ENCODE measurements around the gene ACP1.

ACP1 gene

GRCh38 chr2:320561-320960 lies 55.8 kb downstream of the ACP1 start:
- Histone ChIP-seq H3K27me3 (ENCODE audit: insufficient read depth, low read length, poor library complexity) (no peaks in the 10 kb centered on the region), H3K9ac (ENCODE audit: low read depth, low read length) (no peak overlapping the region), H3K36me3 (ENCODE audit: insufficient read depth, low read length) (no peaks in the 10 kb centered on the region), H3K4me2 (ENCODE audit: insufficient read depth, low read length) (no peak overlapping the region), H2AFZ (ENCODE audit: low read depth, low read length) (no peak overlapping the region), H3K79me2 (ENCODE audit: insufficient read depth, low read length) (no peaks in the 10 kb centered on the region), H3K9me3 (ENCODE audit: insufficient read depth, low read length, severe bottlenecking) (no peaks in the 10 kb centered on the region), H3K4me3 (ENCODE audit: low read depth in 1 of 2, low read length in 2 of 2) (no peak overlapping the region), H3K27ac (ENCODE audit: low read length) (no peak overlapping the region), H3K4me1 (ENCODE audit: insufficient read depth, low read length) (no peaks in the 10 kb centered on the region), H4K20me1 (ENCODE audit: insufficient read depth, low read length) (no peaks in the 10 kb centered on the region)
- no peak for TF ChIP-seq EZH2 (IDR thresholded peaks at IDR 0.05; ENCODE audit: borderline replicate concordance, low read depth, low read length, severe bottlenecking)
- TF ChIP-seq CTCF (IDR thresholded peaks at IDR 0.05; ENCODE audit: borderline replicate concordance, extremely low read depth, low read length, poor library complexity, severe bottlenecking), result no peak
- no peak for DNase-seq
- no peak for ATAC-seq (ENCODE audit: insufficient read depth, low read depth)

- Histone ChIP-seq H3K4me2 (ENCODE audit: insufficient read depth, low read length) (no peak overlapping the region), H3K9ac (ENCODE audit: low read depth, low read length) (no peak overlapping the region), H3K9me3 (ENCODE audit: insufficient read depth, low read length, severe bottlenecking) (no peaks in the 10 kb centered on the region), H3K27ac (ENCODE audit: low read length) (no peak overlapping the region), H3K27me3 (ENCODE audit: insufficient read depth, low read length, poor library complexity) (no peaks in the 10 kb centered on the region), H3K4me3 (ENCODE audit: low read depth in 1 of 2, low read length in 2 of 2) (no peak overlapping the region), H3K4me1 (ENCODE audit: insufficient read depth, low read length) (no peaks in the 10 kb centered on the region), H3K79me2 (ENCODE audit: insufficient read depth, low read length) (no peaks in the 10 kb centered on the region), H2AFZ (ENCODE audit: low read depth, low read length) (no peak overlapping the region), H3K36me3 (ENCODE audit: insufficient read depth, low read length) (no peaks in the 10 kb centered on the region), H4K20me1 (ENCODE audit: insufficient read depth, low read length) (no peaks in the 10 kb centered on the region)
- ATAC-seq (ENCODE audit: insufficient read depth, low read depth) (no peak), DNase-seq (no peak)
- TF ChIP-seq CTCF (IDR thresholded peaks at IDR 0.05; ENCODE audit: borderline replicate concordance, extremely low read depth, low read length, poor library complexity, severe bottlenecking), result no peak
- TF ChIP-seq EZH2 (IDR thresholded peaks at IDR 0.05; ENCODE audit: borderline replicate concordance, low read depth, low read length, severe bottlenecking), result no peak
Observed at GRCh38 chr2:322326-322725, 57.6 kb downstream of the ACP1 start.

DNA sequence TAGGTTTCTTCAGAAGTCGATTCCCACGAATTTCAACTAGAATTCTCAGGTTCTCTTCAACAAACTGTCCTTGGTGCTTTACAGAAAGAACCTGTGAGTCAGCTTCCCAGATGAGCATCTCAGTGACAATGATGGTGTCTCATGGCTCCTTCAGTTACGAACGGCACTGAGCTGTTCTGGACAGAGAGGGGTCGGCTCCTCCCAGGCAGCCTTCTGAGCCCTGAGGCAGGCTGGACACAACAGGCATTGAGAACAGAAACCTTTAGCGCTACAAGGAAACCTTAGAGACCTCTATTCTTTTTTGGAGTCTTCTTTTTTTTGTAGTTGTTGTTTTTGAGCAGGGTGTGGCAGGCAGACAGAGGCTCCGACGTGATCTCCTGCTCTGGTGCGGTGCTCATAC lies 58.3 kb downstream of the ACP1 start:
- Histone ChIP-seq H2AFZ (ENCODE audit: low read depth, low read length) (no peak overlapping the region), H3K9ac (ENCODE audit: low read depth, low read length) (no peak overlapping the region), H3K4me2 (ENCODE audit: insufficient read depth, low read length) (no peak overlapping the region), H3K79me2 (ENCODE audit: insufficient read depth, low read length) (no peaks in the 10 kb centered on the region), H3K36me3 (ENCODE audit: insufficient read depth, low read length) (no peaks in the 10 kb centered on the region), H3K27me3 (ENCODE audit: insufficient read depth, low read length, poor library complexity) (no peaks in the 10 kb centered on the region), H3K27ac (ENCODE audit: low read length) (no peak overlapping the region), H3K4me3 (ENCODE audit: low read depth in 1 of 2, low read length in 2 of 2) (no peak overlapping the region), H3K9me3 (ENCODE audit: insufficient read depth, low read length, severe bottlenecking) (no peaks in the 10 kb centered on the region), H3K4me1 (ENCODE audit: insufficient read depth, low read length) (no peaks in the 10 kb centered on the region), H4K20me1 (ENCODE audit: insufficient read depth, low read length) (no peaks in the 10 kb centered on the region)
- no peak for ATAC-seq (ENCODE audit: insufficient read depth, low read depth)
- no peak for DNase-seq
- TF ChIP-seq CTCF (IDR thresholded peaks at IDR 0.05; ENCODE audit: borderline replicate concordance, extremely low read depth, low read length, poor library complexity, severe bottlenecking) (no peak), EZH2 (IDR thresholded peaks at IDR 0.05; ENCODE audit: borderline replicate concordance, low read depth, low read length, severe bottlenecking) (no peak)
